ENCODE data around the gene METTL13. TPM values are rescaled to one million over a fixed set of nuclear protein-coding genes. Genes with fewer than 3 reads are reported as not detected.

The METTL13 gene
- total RNA-seq, 1 experiment from 2014 or later, result 64.5 TPM

- Histone ChIP-seq H3K4me2 (ENCODE audit: insufficient read depth, insufficient read length, low read length) (no peak overlapping the region), H2AFZ (ENCODE audit: low read length) (no peak overlapping the region), H4K5ac (ENCODE audit: insufficient read length, low read depth, low read length) (no peak overlapping the region), H3K4ac (ENCODE audit: low read depth, low read length) (no peak overlapping the region), H2BK20ac (ENCODE audit: low read depth, low read length, poor library complexity, severe bottlenecking) (no peak overlapping the region), H3K4me1 (ENCODE audit: insufficient read depth, low read length) (no peaks in the 10 kb centered on the region; the same call in 1 of the 2 replicates), H3K18ac (ENCODE audit: insufficient read length, low read depth, low read length) (no peak overlapping the region), H3K9me3 (ENCODE audit: control insufficient read depth, low read depth, low read length) (no peaks in the 10 kb centered on the region), H3K23ac (ENCODE audit: insufficient read length, low read depth, low read length) (no peak overlapping the region), H3K27ac (ENCODE audit: insufficient read length, low read depth, low read length) (no peak overlapping the region), H3K79me2 (ENCODE audit: insufficient read depth, low read length) (no peaks in the 10 kb centered on the region), H2BK120ac (ENCODE audit: low read depth, low read length, poor library complexity, severe bottlenecking) (no peak overlapping the region), H3K79me1 (ENCODE audit: insufficient read depth, low read depth, low read length, poor library complexity, severe bottlenecking) (no peaks in the 10 kb centered on the region), H3K9ac (ENCODE audit: extremely low read depth, insufficient read length, low read length) (no peak overlapping the region), H3K23me2 (ENCODE audit: insufficient read length, low read depth, low read length, poor library complexity, severe bottlenecking) (no peaks in the 10 kb centered on the region), H2AK5ac (ENCODE audit: insufficient read length, low read length) (no peak overlapping the region), H3K56ac (ENCODE audit: insufficient read length, low read depth, low read length) (no peak overlapping the region), H3K14ac (ENCODE audit: insufficient read depth, low read length) (no peak overlapping the region), H4K8ac (replicated peaks; ENCODE audit: insufficient read length, low read depth, low read length) (no peak overlapping the region), H4K20me1 (ENCODE audit: control insufficient read depth, insufficient read depth, insufficient read length) (no peaks in the 10 kb centered on the region), H2BK15ac (ENCODE audit: low read depth, low read length) (no peak overlapping the region), H3T11ph (ENCODE audit: low read length) (no peak overlapping the region), H4K91ac (ENCODE audit: insufficient read length, low read depth, low read length) (no peak overlapping the region), H2BK12ac (ENCODE audit: insufficient read length, low read depth, low read length) (no peak overlapping the region), H3K27me3 (ENCODE audit: insufficient read depth, low read length) (no peaks in the 10 kb centered on the region), H2BK5ac (ENCODE audit: insufficient read length, low read length) (no peak overlapping the region)
- Mint-ChIP-seq H3K9me3 (no peaks in the 10 kb centered on the region), H3K27me3 (ENCODE audit: low read depth) (no peaks in the 10 kb centered on the region; the same call in 1 of the 2 replicates), H3K4me1 (peaks cover 0 to 4% of the 10 kb centered on the region in 2 experiments; a peak in 2 of 4 replicates), H3K27ac (no peak overlapping the region), H3K4me3 (no peak overlapping the region), H3K36me3 (ENCODE audit: insufficient read depth in 1 of 3, low read depth in 3 of 3) (no peaks in the 10 kb centered on the region)
- TF ChIP-seq CTCF (conservative IDR thresholded peaks at IDR 0.05), result no peak
- no CpG with 5 or more reads among the region's 1 CpG for WGBS (ENCODE audit: extremely low coverage, insufficient read length, low lambda C conversion rate)
- DNase-seq, result no peak
Observed at GRCh38 chr1:171769754-171770153, 11.7 kb upstream of the METTL13 start.
